Effector memory CD8-positive, alpha-beta T cell (primary cell): ENCODE measurements around the gene EFCAB5.
"Not testable (repeated sequence)": the region's sequence is repeated elsewhere in the genome, so short reads cannot be mapped to it uniquely, and the experiment has no call there.

ENCODE experiments used
- ATAC-seq: fragments of 150-1000 bp; cut with Tn5 transposase; replicated peaks from 2 replicates; pipeline ENCODE4 v1.10.0; 2021; ENCODE audit warnings: mild to moderate bottlenecking, moderate library complexity
- DNase-seq, 3 experiments: peaks; one replicate each; pipeline ENCODE4 v3.0.0; 2021
- H3K27ac Mint-ChIP-seq, 2 donors: one replicate each; pipeline ENCODE4 v1.8.0; 2022; ENCODE audit warnings: mild to moderate bottlenecking in 2 of 2, mixed read lengths in 2 of 2, moderate library complexity in 2 of 2
- H3K27me3 Mint-ChIP-seq, 2 donors: one replicate each; pipeline ENCODE4 v1.8.0; 2022; ENCODE audit warnings: mixed read lengths in 2 of 2
- H3K36me3 Mint-ChIP-seq: one replicate; pipeline ENCODE4 v1.8.0; 2022; ENCODE audit warnings: mild to moderate bottlenecking, moderate library complexity, mixed read lengths; ENCODE audit not compliant: insufficient read depth
- H3K4me1 Mint-ChIP-seq, 2 donors: one replicate each; pipeline ENCODE4 v1.8.0; 2022; ENCODE audit warnings: low read depth in 2 of 2, mixed read lengths in 2 of 2
- H3K4me3 Mint-ChIP-seq, 2 donors: one replicate each; pipeline ENCODE4 v1.8.0; 2022; ENCODE audit warnings: mild to moderate bottlenecking in 2 of 2, mixed read lengths in 2 of 2, moderate library complexity in 2 of 2
- H3K9me3 Mint-ChIP-seq, 2 donors: one replicate each; pipeline ENCODE4 v1.8.0; 2022; ENCODE audit warnings: mixed read lengths in 2 of 2

The EFCAB5 gene

DNA sequence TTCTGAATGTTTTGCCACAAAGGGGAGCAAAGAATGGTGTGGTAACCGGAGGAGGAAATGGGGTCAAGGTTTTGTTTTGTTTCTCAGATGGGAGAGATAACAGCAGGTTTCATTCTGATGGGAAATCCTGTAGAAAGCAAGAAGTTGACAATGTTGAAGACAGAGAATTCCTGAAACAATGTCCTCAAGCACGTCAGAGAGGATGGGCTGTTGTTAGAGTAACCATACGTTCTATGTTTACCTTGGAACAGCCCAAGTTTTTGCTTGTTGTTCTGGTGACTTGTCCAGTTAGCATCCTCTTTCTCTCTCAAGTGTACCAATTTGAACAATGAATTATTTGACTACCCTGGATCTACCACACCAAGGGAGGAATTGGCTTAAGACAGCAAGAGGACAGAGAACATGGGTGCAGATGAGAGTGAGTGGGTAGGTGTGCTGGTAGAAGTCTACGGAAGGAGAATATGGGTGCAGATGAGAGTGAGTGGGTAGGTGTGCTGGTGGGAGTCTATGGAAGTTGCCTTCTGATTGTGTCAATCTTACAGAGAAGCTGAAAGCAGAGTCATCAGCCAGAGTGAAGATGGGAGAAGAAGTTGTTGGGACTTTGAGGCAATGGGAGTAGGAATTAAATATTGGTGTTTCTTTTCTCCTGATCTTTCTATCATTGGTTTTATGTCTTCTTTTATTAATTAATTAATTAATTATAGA is 160.4 kb downstream of the EFCAB5 start:
- no peaks in the 10 kb centered on the region for H3K36me3 Mint-ChIP-seq
- no peak overlapping the region for H3K27ac Mint-ChIP-seq
- ATAC-seq, result no peak
- H3K4me3 Mint-ChIP-seq, result no peak overlapping the region
- no peaks in the 10 kb centered on the region for H3K9me3 Mint-ChIP-seq
- no peak for DNase-seq
- peaks cover 6 to 10% of the 10 kb centered on the region in 2 donors for H3K27me3 Mint-ChIP-seq
- H3K4me1 Mint-ChIP-seq, result peaks cover 4 to 6% of the 10 kb centered on the region in 2 donors

GRCh38 chr17:30103921-30104320 is 162.5 kb downstream of the EFCAB5 start:
- ATAC-seq (no peak), DNase-seq (no peak)
- no peak overlapping the region for H3K27ac Mint-ChIP-seq
- H3K4me1 Mint-ChIP-seq, result peaks cover 4 to 6% of the 10 kb centered on the region in 2 donors
- no peak overlapping the region for H3K4me3 Mint-ChIP-seq
- H3K27me3 Mint-ChIP-seq, result peaks cover 2 to 7% of the 10 kb centered on the region in 2 donors
- no peaks in the 10 kb centered on the region for H3K36me3 Mint-ChIP-seq
- H3K9me3 Mint-ChIP-seq, result no peaks in the 10 kb centered on the region

GRCh38 chr17:30104575-30105339 is 163.3 kb downstream of the EFCAB5 start:
- ATAC-seq (peak; percentile 92), DNase-seq (peak; percentile 59 to 67 (median 61))
- H3K4me1 Mint-ChIP-seq, result peaks cover 4 to 6% of the 10 kb centered on the region in 2 donors
- peaks cover 4 to 10% of the 10 kb centered on the region in 2 donors for H3K27me3 Mint-ChIP-seq
- peak overlapping the region; percentile 81 to 84 for H3K4me3 Mint-ChIP-seq
- H3K9me3 Mint-ChIP-seq, result no peaks in the 10 kb centered on the region
- H3K27ac Mint-ChIP-seq, result peak overlapping the region; percentile 29 to 76
- no peaks in the 10 kb centered on the region for H3K36me3 Mint-ChIP-seq

GRCh38 chr17:30112794-30113193 is 171.4 kb downstream of the EFCAB5 start:
- peaks cover 7 to 8% of the 10 kb centered on the region in 2 donors for H3K27me3 Mint-ChIP-seq
- H3K9me3 Mint-ChIP-seq, result no peaks in the 10 kb centered on the region
- H3K4me3 Mint-ChIP-seq, result no peak overlapping the region
- DNase-seq (no peak), ATAC-seq (no peak)
- H3K27ac Mint-ChIP-seq, result no peak overlapping the region
- H3K36me3 Mint-ChIP-seq, result peaks cover 10% of the 10 kb centered on the region
- H3K4me1 Mint-ChIP-seq, result peaks cover 8 to 11% of the 10 kb centered on the region in 2 donors

GRCh38 chr17:30113213-30113612 is 171.8 kb downstream of the EFCAB5 start:
- Mint-ChIP-seq H3K4me1 (peaks cover 11 to 13% of the 10 kb centered on the region in 2 donors), H3K27me3 (peaks cover 5 to 8% of the 10 kb centered on the region in 2 donors), H3K27ac (no peak overlapping the region), H3K36me3 (peaks cover 12% of the 10 kb centered on the region), H3K9me3 (no peaks in the 10 kb centered on the region), H3K4me3 (no peak overlapping the region)
- DNase-seq, result no peak
- peak; percentile 21 for ATAC-seq

- peak overlapping the region; percentile 99 to 100 for H3K27ac Mint-ChIP-seq
- H3K36me3 Mint-ChIP-seq, result peaks cover 27% of the 10 kb centered on the region
- H3K4me3 Mint-ChIP-seq, result peak overlapping the region; percentile 98
- ATAC-seq (peak; percentile 39), DNase-seq (no peak)
- peaks cover 22 to 33% of the 10 kb centered on the region in 2 donors for H3K4me1 Mint-ChIP-seq
- no peaks in the 10 kb centered on the region for H3K9me3 Mint-ChIP-seq
- H3K27me3 Mint-ChIP-seq, result no peaks in the 10 kb centered on the region
Measured at GRCh38 chr17:30116345-30116660, 174.9 kb downstream of the EFCAB5 start.

DNA sequence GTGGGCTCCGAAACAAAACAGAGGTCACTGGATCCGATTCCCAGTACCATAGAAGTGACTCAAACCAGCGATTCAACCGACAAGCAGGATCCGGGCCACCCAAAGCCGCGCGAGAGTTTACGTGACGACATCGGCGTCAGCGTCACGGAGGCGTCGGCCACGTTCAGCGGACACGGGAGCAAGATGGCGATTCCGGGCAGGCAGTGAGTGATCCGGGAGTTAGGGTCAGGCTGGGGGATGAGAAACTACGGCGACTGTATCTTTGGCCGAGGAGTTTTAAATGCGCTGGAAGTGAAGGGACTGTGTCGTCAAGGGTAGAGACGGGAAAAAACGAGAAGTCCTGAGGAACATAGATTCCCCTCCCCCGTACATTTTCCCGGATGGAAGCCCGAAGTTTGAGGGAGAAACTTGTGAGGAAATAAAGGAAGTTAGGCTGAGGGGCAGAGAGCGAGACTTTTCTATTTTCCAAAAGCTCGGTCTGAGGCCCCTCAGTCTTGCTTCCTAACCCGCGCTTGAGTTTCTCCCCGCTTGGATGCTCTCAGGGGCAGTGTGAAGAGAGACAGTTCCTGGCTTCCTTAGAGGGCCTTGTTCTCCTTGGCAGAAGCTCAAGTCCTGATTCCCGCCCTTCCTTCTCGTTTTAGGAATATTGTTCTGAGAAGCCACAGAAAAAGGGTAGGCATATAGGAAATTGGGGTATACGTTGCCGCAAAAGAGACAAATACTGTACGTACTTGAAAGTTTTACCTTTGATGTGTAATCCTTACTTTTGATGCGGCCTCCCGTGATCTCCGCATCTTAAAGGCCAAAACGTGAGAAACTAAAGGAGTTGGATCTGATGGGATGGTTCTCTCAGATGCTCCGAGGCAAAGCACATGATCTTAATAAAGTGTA is 175.5 kb downstream of the EFCAB5 start, which contains the start of gene NSRP1:
NSRP1 (plus strand) TSS at position 156 of the 891 bp plus-strand sequence; CDS start at position 184, 28 bp downstream.
- Mint-ChIP-seq H3K4me1 (peaks cover 24 to 37% of the 10 kb centered on the region in 2 donors), H3K4me3 (peak within 1 kb of the TSS; percentile 98), H3K36me3 (peaks cover 28% of the 10 kb centered on the region), H3K9me3 (no peaks in the 10 kb centered on the region), H3K27ac (peak within 1 kb of the TSS; percentile 99 to 100), H3K27me3 (no peaks in the 10 kb centered on the region)
- ATAC-seq, result peak; percentile 96
- peak; percentile 87 to 92 (median 89) for DNase-seq

DNA sequence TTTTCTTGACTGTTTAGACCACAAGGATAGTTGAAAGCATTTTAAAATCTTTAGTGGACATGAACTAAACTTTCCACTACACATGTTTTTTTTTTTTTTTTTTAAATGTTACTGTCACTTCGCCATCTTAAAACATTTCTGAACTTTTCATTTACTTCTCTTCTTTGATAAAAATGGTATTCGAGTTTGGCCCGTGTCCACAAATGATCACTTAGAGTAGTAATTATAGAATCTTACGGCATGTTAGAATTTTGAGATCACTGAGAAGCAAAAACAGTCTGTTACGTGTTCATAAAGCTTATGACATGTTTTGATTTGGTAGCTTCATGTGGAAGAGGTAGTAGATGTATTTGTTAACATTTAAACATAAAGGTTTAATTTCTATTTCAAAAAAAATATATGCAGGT is 176.2 kb downstream of the EFCAB5 start:
- no peaks in the 10 kb centered on the region for H3K27me3 Mint-ChIP-seq
- peak overlapping the region; percentile 99 to 100 for H3K27ac Mint-ChIP-seq
- ATAC-seq, result no peak
- DNase-seq, result no peak
- H3K4me3 Mint-ChIP-seq, result peak overlapping the region; percentile 98
- H3K9me3 Mint-ChIP-seq, result no peaks in the 10 kb centered on the region
- H3K36me3 Mint-ChIP-seq, result peaks cover 31% of the 10 kb centered on the region
- H3K4me1 Mint-ChIP-seq, result peaks cover 25 to 38% of the 10 kb centered on the region in 2 donors

DNA sequence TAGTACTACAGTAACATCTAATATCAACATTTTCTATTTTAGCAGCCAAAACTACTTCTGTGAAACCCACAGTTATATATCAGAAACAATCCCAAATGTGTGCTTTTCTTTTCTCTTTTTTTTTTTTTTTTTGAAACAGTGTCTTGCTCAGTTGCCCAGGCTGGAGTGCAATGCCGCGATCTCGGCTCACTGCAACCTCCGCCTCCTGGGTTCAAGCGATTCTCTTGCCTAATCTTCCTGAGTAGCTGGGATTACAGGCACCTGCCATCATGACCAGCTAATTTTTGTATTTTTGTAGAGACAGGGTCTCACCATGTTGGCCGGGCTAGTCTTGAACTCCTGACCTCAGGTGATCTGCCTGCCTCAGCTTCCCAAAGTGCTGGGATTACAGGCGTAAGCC is 177.2 kb downstream of the EFCAB5 start:
- DNase-seq, H3K27me3 Mint-ChIP-seq, H3K9me3 Mint-ChIP-seq, ATAC-seq: not testable (repeated sequence)
- H3K4me1 Mint-ChIP-seq, result peaks cover 22 to 38% of the 10 kb centered on the region in 2 donors
- peak overlapping the region; percentile 99 to 100 for H3K27ac Mint-ChIP-seq
- peak overlapping the region; percentile 98 for H3K4me3 Mint-ChIP-seq
- H3K36me3 Mint-ChIP-seq, result peaks cover 32% of the 10 kb centered on the region

- Mint-ChIP-seq H3K27ac (peak overlapping the region; percentile 14 to 38), H3K36me3 (peaks cover 34% of the 10 kb centered on the region), H3K4me1 (peaks cover 21 to 44% of the 10 kb centered on the region in 2 donors), H3K27me3 (no peaks in the 10 kb centered on the region), H3K4me3 (no peak overlapping the region), H3K9me3 (no peaks in the 10 kb centered on the region)
- DNase-seq (no peak), ATAC-seq (no peak)
Measured at GRCh38 chr17:30124273-30124796, 182.9 kb downstream of the EFCAB5 start.

- H3K27me3 Mint-ChIP-seq, result no peaks in the 10 kb centered on the region
- no peak for ATAC-seq
Measured at GRCh38 chr17:30130121-30130520, 188.7 kb downstream of the EFCAB5 start.

DNA sequence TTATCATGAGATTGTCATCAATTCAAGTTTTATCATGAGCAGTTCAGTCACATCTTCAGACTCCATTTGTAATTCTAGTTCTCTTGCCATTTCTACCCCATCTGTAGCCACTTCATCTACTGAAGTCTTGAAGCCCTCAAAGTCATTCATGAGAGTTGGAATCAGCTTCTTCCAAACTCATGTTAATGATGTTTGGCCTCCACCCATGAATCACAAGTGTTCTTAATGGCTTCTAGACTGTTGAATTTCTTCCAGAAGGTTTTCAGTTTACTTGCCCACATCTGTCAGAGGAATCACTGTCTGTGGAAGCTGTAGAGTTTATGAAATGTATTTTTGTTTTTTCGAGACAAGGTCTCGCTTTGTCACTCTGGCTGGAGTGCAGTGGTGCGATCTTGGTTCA is 191.2 kb downstream of the EFCAB5 start:
- ATAC-seq, result no peak
- H3K36me3 Mint-ChIP-seq, result peaks cover 47% of the 10 kb centered on the region
- H3K27me3 Mint-ChIP-seq, result no peaks in the 10 kb centered on the region
- no peak overlapping the region for H3K4me3 Mint-ChIP-seq
- peaks cover 5 to 9% of the 10 kb centered on the region in 2 donors for H3K4me1 Mint-ChIP-seq
- DNase-seq, result no peak
- H3K9me3 Mint-ChIP-seq, result no peaks in the 10 kb centered on the region
- H3K27ac Mint-ChIP-seq, result peak overlapping the region in 1 of 2 donors; percentile 59

More at GRCh38 chr17:30130121-30130520, 188.7 kb downstream of the EFCAB5 start:
- H3K27ac Mint-ChIP-seq, result peak overlapping the region in 1 of 2 donors; percentile 83
- peaks cover 9 to 18% of the 10 kb centered on the region in 2 donors for H3K4me1 Mint-ChIP-seq
- no peak overlapping the region for H3K4me3 Mint-ChIP-seq
- peaks cover 43% of the 10 kb centered on the region for H3K36me3 Mint-ChIP-seq
- H3K9me3 Mint-ChIP-seq, result no peaks in the 10 kb centered on the region
- DNase-seq, result no peak

DNA sequence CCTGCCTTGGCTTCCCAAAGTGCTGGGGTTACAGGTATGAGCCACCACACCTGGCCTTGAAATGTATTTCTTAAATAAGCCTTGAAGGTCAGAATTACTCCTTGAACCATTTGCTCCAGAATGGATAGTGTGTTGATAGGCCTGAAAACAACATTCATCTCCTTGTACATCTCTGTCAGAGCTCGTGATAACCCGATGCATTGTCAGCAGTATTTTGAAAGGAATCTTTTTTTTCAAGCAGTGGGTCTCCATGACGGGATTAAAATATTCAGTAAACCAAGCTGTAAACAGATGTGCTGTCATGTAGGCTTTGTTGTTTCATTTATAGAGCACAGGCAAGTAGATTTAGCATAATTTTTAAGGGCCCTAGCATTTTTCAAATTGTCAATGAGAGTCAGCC is 191.8 kb downstream of the EFCAB5 start:
- H3K4me1 Mint-ChIP-seq, result peaks cover 9 to 15% of the 10 kb centered on the region in 2 donors
- ATAC-seq (no peak), DNase-seq (no peak)
- H3K27ac Mint-ChIP-seq, result peak overlapping the region in 1 of 2 donors; percentile 10
- no peaks in the 10 kb centered on the region for H3K27me3 Mint-ChIP-seq
- H3K9me3 Mint-ChIP-seq, result no peaks in the 10 kb centered on the region
- peaks cover 49% of the 10 kb centered on the region for H3K36me3 Mint-ChIP-seq
- no peak overlapping the region for H3K4me3 Mint-ChIP-seq
